DND-41 (cell line): ENCODE results near the gene CFAP141.

Experiments used
- ATAC-seq: fragments of 200-7000 bp; cut with Tn5 transposase; 3 replicates; pipeline ENCODE4 v1.9.1; 2021; ENCODE audit warnings: low read depth; ENCODE audit not compliant: insufficient read depth
- DNase-seq: peaks from one replicate; pipeline ENCODE4 v3.0.0-alpha.2; 2020
- H2AFZ ChIP-seq: 2 replicates; pipeline ENCODE4 v1.6.0; 2012; ENCODE audit warnings: low read depth, low read length
- H3K27ac ChIP-seq: 2 replicates; pipeline ENCODE4 v1.5.1; 2012; ENCODE audit warnings: low read length, inconsistent platforms
- H3K27me3 ChIP-seq: fragments of 200-600 bp; sonication (generic); 2 replicates; pipeline ENCODE4 v1.6.0; 2012; ENCODE audit warnings: low read length, mild to moderate bottlenecking, inconsistent platforms; ENCODE audit not compliant: insufficient read depth, poor library complexity
- H3K36me3 ChIP-seq: 2 replicates; pipeline ENCODE4 v1.5.1; 2012; ENCODE audit warnings: low read length, inconsistent platforms; ENCODE audit not compliant: insufficient read depth
- H3K4me1 ChIP-seq: 2 replicates; pipeline ENCODE4 v1.5.1; 2012; ENCODE audit warnings: mild to moderate bottlenecking, low read length; ENCODE audit not compliant: insufficient read depth
- H3K4me2 ChIP-seq: 2 replicates; pipeline ENCODE4 v1.6.0; 2012; ENCODE audit warnings: mild to moderate bottlenecking, moderate library complexity, low read length, inconsistent platforms; ENCODE audit not compliant: insufficient read depth
- H3K4me3 ChIP-seq, 2 experiments: fragments of 200-600 bp in 1 of 2; shearing (Covaris generic) in 1 of 2; 2 replicates each; pipeline ENCODE4 v1.5.1; 2012 to 2016; ENCODE audit warnings: inconsistent platforms in 2 of 2, low read length in 2 of 2, mild to moderate bottlenecking in 2 of 2, low read depth in 1 of 2, moderate library complexity in 1 of 2
- H3K79me2 ChIP-seq: 2 replicates; pipeline ENCODE4 v1.6.0; 2012; ENCODE audit warnings: low read length, inconsistent platforms; ENCODE audit not compliant: insufficient read depth
- H3K9ac ChIP-seq: 2 replicates; pipeline ENCODE4 v1.6.0; 2012; ENCODE audit warnings: low read depth, mild to moderate bottlenecking, inconsistent platforms, low read length, moderate library complexity
- H3K9me3 ChIP-seq: 2 replicates; pipeline ENCODE4 v1.5.1; 2012; ENCODE audit warnings: low read length, moderate library complexity, mild to moderate bottlenecking, inconsistent platforms; ENCODE audit not compliant: insufficient read depth, severe bottlenecking
- H4K20me1 ChIP-seq: 2 replicates; pipeline ENCODE4 v1.6.0; 2012; ENCODE audit warnings: low read length; ENCODE audit not compliant: insufficient read depth
- CTCF ChIP-seq: IDR thresholded peaks from 2 replicates; pipeline ENCODE4 v1.5.1; 2012; ENCODE audit warnings: borderline replicate concordance, low read length, moderate library complexity, mild to moderate bottlenecking; ENCODE audit not compliant: poor library complexity, severe bottlenecking; ENCODE audit errors: extremely low read depth
- EZH2 ChIP-seq: IDR thresholded peaks from 3 replicates; pipeline ENCODE4 v1.6.1; 2012; ENCODE audit warnings: borderline replicate concordance, low read depth, mild to moderate bottlenecking, moderate library complexity, low read length, inconsistent platforms; ENCODE audit not compliant: severe bottlenecking

The CFAP141 gene

DNA sequence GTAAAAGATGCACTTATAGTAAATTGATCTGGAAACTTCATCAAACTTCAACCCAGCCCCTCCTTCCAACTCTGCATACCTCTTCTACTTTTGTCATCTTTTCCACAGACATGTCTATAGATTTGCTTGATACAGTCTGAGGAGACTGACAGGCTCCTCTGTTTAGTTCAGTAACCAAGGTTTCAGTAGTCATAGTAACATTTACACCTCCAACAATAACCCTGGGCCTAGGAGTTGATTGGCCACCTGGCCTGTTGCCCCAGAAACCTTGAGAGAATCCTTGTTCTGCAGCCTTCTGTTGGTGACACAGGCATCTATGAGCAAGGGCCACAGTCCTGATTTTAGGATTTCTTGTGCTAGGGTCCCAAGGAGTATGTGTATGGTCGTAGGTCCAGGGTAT, at the start of gene CFAP141:
CFAP141 (minus strand) TSS at position 138 of the 400 bp plus-strand sequence; CDS start at position 112, 26 bp downstream.
- peaks cover 49% of the 10 kb centered on the region for H3K36me3 ChIP-seq
- DNase-seq, result no peak

DNA sequence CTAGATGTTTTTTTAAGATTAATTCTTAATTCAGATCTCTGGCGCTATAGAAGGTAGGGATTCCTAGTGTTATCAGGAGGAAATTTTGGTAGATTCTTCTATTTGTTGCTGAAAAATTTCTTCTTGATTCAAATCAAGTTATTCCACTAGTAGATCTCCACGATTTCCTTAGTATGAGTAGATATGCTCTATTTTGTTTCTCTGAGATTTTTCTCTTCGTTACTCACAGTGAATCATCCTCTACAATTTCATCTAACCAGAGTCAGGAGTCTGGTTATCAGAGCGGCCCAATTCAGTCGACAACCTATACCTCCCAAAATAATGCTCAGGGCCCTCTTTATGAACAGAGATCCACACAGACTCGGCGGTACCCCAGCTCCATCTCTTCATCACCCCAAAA, 47.5 kb upstream of the CFAP141 start:
- no peaks in the 10 kb centered on the region for H4K20me1 ChIP-seq
- no peak overlapping the region for H3K27ac ChIP-seq
- DNase-seq (no peak), ATAC-seq (no peak)
- no peaks in the 10 kb centered on the region for H3K9me3 ChIP-seq
- H3K27me3 ChIP-seq, result no peaks in the 10 kb centered on the region
- H3K79me2 ChIP-seq, result no peaks in the 10 kb centered on the region
- no peak overlapping the region for H2AFZ ChIP-seq
- no peak overlapping the region for H3K4me2 ChIP-seq
- no peaks in the 10 kb centered on the region for H3K4me1 ChIP-seq
- no peak overlapping the region for H3K9ac ChIP-seq
- no peak overlapping the region for H3K4me3 ChIP-seq
- no peak for TF ChIP-seq EZH2
- TF ChIP-seq CTCF, result no peak
- peaks cover 98% of the 10 kb centered on the region for H3K36me3 ChIP-seq

More for the DNA sequence above, at the start of gene CFAP141:
- 0 out of 3 replicates have a peak, but pooled peaks have one; percentile 25 for ATAC-seq
- Histone ChIP-seq H3K9ac (no peak within 1 kb of the TSS), H3K27me3 (no peaks in the 10 kb centered on the region), H4K20me1 (no peaks in the 10 kb centered on the region), H2AFZ (no peak within 1 kb of the TSS), H3K79me2 (no peaks in the 10 kb centered on the region), H3K27ac (no peak within 1 kb of the TSS), H3K4me1 (no peaks in the 10 kb centered on the region), H3K9me3 (no peaks in the 10 kb centered on the region), H3K4me3 (no peak within 1 kb of the TSS), H3K4me2 (no peak within 1 kb of the TSS)
- no peak for TF ChIP-seq EZH2
- no peak for TF ChIP-seq CTCF

GRCh38 chr1:154241703-154242351, 35.7 kb upstream of the CFAP141 start:
- TF ChIP-seq EZH2 (no peak), CTCF (no peak)
- DNase-seq, result no peak
- Histone ChIP-seq H3K27ac (no peak overlapping the region), H3K4me3 (no peak overlapping the region), H3K27me3 (no peaks in the 10 kb centered on the region), H3K9me3 (no peaks in the 10 kb centered on the region), H3K4me1 (no peaks in the 10 kb centered on the region), H3K4me2 (no peak overlapping the region), H3K79me2 (peaks cover 50% of the 10 kb centered on the region), H2AFZ (no peak overlapping the region), H3K36me3 (peaks cover 97% of the 10 kb centered on the region), H4K20me1 (peaks cover 30% of the 10 kb centered on the region; the same call in 1 of the 2 replicates), H3K9ac (no peak overlapping the region)
- no peak for ATAC-seq
